Liver (tissue), 3 donors: Measurements from ENCODE around the gene AXIN1.

Experiments
- ATF3 ChIP-seq: IDR thresholded peaks from 2 replicates; pipeline ENCODE4 v1.6.1; 2016; ENCODE audit warnings: antibody characterized with exemption
- CTCF ChIP-seq: fragments of 150-350 bp; IDR thresholded peaks from 2 replicates; pipeline ENCODE4 v1.5.1; 2017; ENCODE audit warnings: improper control_type of control experiment, low read depth, low read length; ENCODE audit not compliant: missing input control
- EGR1 ChIP-seq, 2 donors: IDR thresholded peaks; 2 replicates each; pipeline ENCODE4 v1.6.1; 2016 to 2018; ENCODE audit warnings: antibody characterized with exemption in 2 of 2, low read depth in 2 of 2
- FOXA1 ChIP-seq: IDR thresholded peaks from 2 replicates; pipeline ENCODE4 v1.6.1; 2016; ENCODE audit warnings: antibody characterized with exemption
- GABPA ChIP-seq, 2 donors: IDR thresholded peaks in 1 of 2; conservative IDR thresholded peaks in 1 of 2; 2 replicates each; pipeline ENCODE4 v1.6.1; 2016; ENCODE audit warnings: antibody characterized with exemption in 2 of 2, mild to moderate bottlenecking in 1 of 2, moderate library complexity in 1 of 2
- JUND ChIP-seq, 2 donors: IDR thresholded peaks; 2 replicates each; pipeline ENCODE4 v1.6.1; 2016; ENCODE audit warnings: antibody characterized with exemption in 2 of 2
- MAX ChIP-seq: IDR thresholded peaks from 2 replicates; pipeline ENCODE4 v1.6.1; 2016; ENCODE audit warnings: antibody characterized with exemption
- NR2F2 ChIP-seq: IDR thresholded peaks from 2 replicates; pipeline ENCODE4 v1.6.1; 2016; ENCODE audit warnings: antibody characterized with exemption
- RAD21 ChIP-seq, 2 donors: IDR thresholded peaks; 2 replicates each; pipeline ENCODE4 v1.6.1; 2016; ENCODE audit warnings: antibody characterized with exemption in 2 of 2, mild to moderate bottlenecking in 2 of 2
- REST ChIP-seq: IDR thresholded peaks from 2 replicates; pipeline ENCODE4 v1.6.1; 2016; ENCODE audit warnings: antibody characterized with exemption, mild to moderate bottlenecking
- RXRA ChIP-seq, 2 donors: IDR thresholded peaks; 2 replicates each; pipeline ENCODE4 v1.6.1; 2017 to 2018; ENCODE audit warnings: antibody characterized with exemption in 2 of 2, mild to moderate bottlenecking in 1 of 2
- SP1 ChIP-seq: IDR thresholded peaks from 2 replicates; pipeline ENCODE4 v1.6.1; 2018; ENCODE audit warnings: antibody characterized with exemption, mild to moderate bottlenecking
- TAF1 ChIP-seq: conservative IDR thresholded peaks from 2 replicates; pipeline ENCODE4 v1.6.1; 2016; ENCODE audit warnings: antibody characterized with exemption, mild to moderate bottlenecking
- YY1 ChIP-seq: IDR thresholded peaks from 2 replicates; pipeline ENCODE4 v1.6.1; 2016; ENCODE audit warnings: antibody characterized with exemption, mild to moderate bottlenecking
- donor health status: healthy.
- donor health status: healthy.

GRCh38 chr16:287981-288920 is 64.3 kb downstream of the AXIN1 start:
- TF ChIP-seq CTCF (no peak), MAX (no peak), JUND (IDR thresholded peaks at IDR 0.05) (no peak), REST (no peak), RAD21 (IDR thresholded peaks at IDR 0.05) (no peak), GABPA (IDR thresholded peaks at IDR 0.05 in 1 of 2, conservative IDR thresholded peaks at IDR 0.05 in 1 of 2) (no peak), TAF1 (no peak), SP1 (no peak), YY1 (no peak), ATF3 (no peak), EGR1 (IDR thresholded peaks at IDR 0.05; ENCODE audit: low read depth in 2 of 2) (no peak), RXRA (IDR thresholded peaks at IDR 0.05) (no peak), NR2F2 (no peak), FOXA1 (no peak)
